K562 (cell line): ENCODE data around the gene TPI1. TPM values are rescaled to one million over a fixed set of nuclear protein-coding genes. Genes with fewer than 3 reads are reported as not detected.
"Not testable (repeated sequence)": the region's sequence is repeated elsewhere in the genome, so short reads cannot be mapped to it uniquely, and the experiment has no call there.

Source experiments
- ATAC-seq: fragments of 200-7000 bp; cut with Tn5 transposase; 3 replicates; pipeline ENCODE4 v1.9.1; 2020; ENCODE audit warnings: moderate library complexity
- BruUV-seq: library from RNA; stranded (reverse); fragments of 400-500 nt; replicated peaks from 2 replicates; lab custom pipeline; 2021; lab: Mats Ljungman, UMichigan
- CTCF ChIA-PET: fragments of 300-600 bp; formaldehyde crosslinking; extraction: SDS; loops from one replicate; lab custom pipeline; 2021; ENCODE audit warnings: low intra/inter-chr PET ratio; lab: Yijun Ruan, JAX
- POLR2A ChIA-PET: fragments of 300-600, 350-650 bp; sonication (Branson Sonifier 250); formaldehyde crosslinking; extraction: SDS; loops from one replicate; lab custom pipeline; 2021; ENCODE audit warnings: antibody characterized with exemption, inconsistent platforms; lab: Yijun Ruan, JAX
- DNase-seq, 4 experiments: peaks; one replicate each; pipeline versions ENCODE4 v3.0.0 to v3.0.0-alpha.2; 2011 to 2018; ENCODE audit warnings: low spot score in 3 of 4, mixed read lengths in 3 of 4; ENCODE audit errors: extremely low read depth in 1 of 4
- FAIRE-seq: peaks from 2 replicates; lab custom pipeline; 2011; peaks lifted over from hg19 to GRCh38; lab: Jason Lieb, UNC
- H2AFZ ChIP-seq: 2 replicates; pipeline ENCODE4 v1.6.0; 2011; ENCODE audit warnings: low read depth, low read length, control low read depth, inconsistent platforms
- H3K27ac ChIP-seq: fragments of 200-600 bp; 3 replicates; pipeline ENCODE4 v1.8.0; 2011; ENCODE audit warnings: low read depth, mild to moderate bottlenecking, control low read depth, inconsistent platforms, low read length, moderate library complexity, mixed read lengths; ENCODE audit errors: extremely low read depth
- H3K27me3 ChIP-seq, 2 experiments: fragments of 300-600 bp in 1 of 2; 2 replicates in 1 of 2; 3 replicates in 1 of 2; pipeline versions ENCODE4 v1.6.0 to v1.8.0; 2011; ENCODE audit warnings: inconsistent platforms in 2 of 2, low read length in 2 of 2, mild to moderate bottlenecking in 1 of 2, mixed read lengths in 1 of 2, moderate library complexity in 1 of 2; ENCODE audit not compliant: control insufficient read depth in 2 of 2, insufficient read depth in 2 of 2
- H3K36me3 ChIP-seq: fragments of 300-600 bp; 3 replicates; pipeline ENCODE4 v1.8.0; 2011; ENCODE audit warnings: mild to moderate bottlenecking, low read length, inconsistent platforms; ENCODE audit not compliant: control insufficient read depth, insufficient read depth
- H3K4me1 ChIP-seq, 2 experiments: fragments of 200-600 bp in 1 of 2; replicated peaks in 1 of 2; 2 replicates in 1 of 2; 3 replicates in 1 of 2; pipeline versions ENCODE4 v1.5.1 to v1.8.0; 2011; ENCODE audit warnings: inconsistent platforms in 2 of 2, low read length in 2 of 2, mild to moderate bottlenecking in 1 of 2, mixed read lengths in 1 of 2, moderate library complexity in 1 of 2; ENCODE audit not compliant: control insufficient read depth in 2 of 2, insufficient read depth in 2 of 2
- H3K4me2 ChIP-seq: 2 replicates; pipeline ENCODE4 v1.6.1; 2011; ENCODE audit warnings: low read length, control low read depth, inconsistent platforms, mixed read lengths; ENCODE audit not compliant: insufficient read depth
- H3K4me3 ChIP-seq: fragments of 200-600 bp; sonication (generic), shearing (Covaris generic); 2 replicates; pipeline ENCODE4 v1.5.1; 2016; ENCODE audit warnings: control low read depth, inconsistent platforms
- H3K79me2 ChIP-seq: fragments of 200-600 bp; 3 replicates; pipeline ENCODE4 v1.8.0; 2011; ENCODE audit warnings: low read length, inconsistent platforms; ENCODE audit not compliant: control insufficient read depth, insufficient read depth
- H3K9ac ChIP-seq, 2 experiments: 2 replicates each; pipeline versions ENCODE4 v1.6.0 to v1.6.1; 2011; ENCODE audit warnings: low read depth in 2 of 2, low read length in 2 of 2, control low read depth in 1 of 2, inconsistent platforms in 1 of 2, mild to moderate bottlenecking in 1 of 2, mixed read lengths in 1 of 2; ENCODE audit not compliant: insufficient read depth in 1 of 2
- H3K9me1 ChIP-seq: one replicate; pipeline ENCODE4 v1.6.0; 2011; ENCODE audit warnings: inconsistent platforms, mild to moderate bottlenecking, low read length, moderate library complexity; ENCODE audit not compliant: control insufficient read depth, insufficient read depth
- H3K9me3 ChIP-seq: replicated peaks from 2 replicates; pipeline ENCODE4 v1.5.1; 2011; ENCODE audit warnings: low read depth, low read length, inconsistent platforms; ENCODE audit not compliant: control insufficient read depth, insufficient read depth
- H4K20me1 ChIP-seq: replicated peaks from 2 replicates; pipeline ENCODE4 v1.6.1; 2011; ENCODE audit warnings: low read length, inconsistent platforms, mixed read lengths; ENCODE audit not compliant: control insufficient read depth, insufficient read depth
- MLLT1 ChIP-seq, 2 experiments: fragments of 450-650 bp; IDR thresholded peaks; 2 replicates each; pipeline ENCODE4 v1.6.1; 2016
- TRIM24 ChIP-seq, 2 experiments: fragments of 450-650 bp; IDR thresholded peaks; 2 replicates each; pipeline ENCODE4 v1.6.1; 2016
- ZNF121 ChIP-seq: sonication (generic); formaldehyde crosslinking; conservative IDR thresholded peaks from 2 replicates; pipeline ENCODE4 v1.8.0; 2022; ENCODE audit warnings: missing genetic modification reagents
- ZNF644 ChIP-seq: fragments of 200-800 bp; sonication (Bioruptor generic); IDR thresholded peaks from 2 replicates; pipeline ENCODE4 v1.6.1; 2016; ENCODE audit warnings: low read depth, missing genetic modification characterization, missing compliant biosample characterization
- WGBS: fragments of 100-300 bp; shearing (Covaris generic); methylation state at CpG from one replicate; pipeline ENCODE4 v1.1.6; 2016; ENCODE audit warnings: low coverage, mixed read lengths; ENCODE audit not compliant: insufficient coverage; ENCODE audit errors: missing lambda C conversion rate; 5-methylcytosine and 5-hydroxymethylcytosine counted together
- in situ Hi-C: fragments of 300-500 bp; cut with MboI; formaldehyde crosslinking; loops from 4 replicates; pipeline ENCODE4 v1.15.0; 2018; ENCODE audit warnings: inconsistent platforms, mixed read lengths
- intact Hi-C: fragments of 100-400 bp; cut with micrococcal nuclease; formaldehyde crosslinking; loops from 2 replicates; pipeline ENCODE4 v1.14.2; 2022
- polyA plus RNA-seq, 8 experiments: library from polyadenylated mRNA; depleted of rRNA in 4 of 8; stranded (reverse) in 5 of 8; unstranded in 3 of 8; fragments of >200 nt; fragmentation: Nextera tagmentation in 2 of 8; fragmentation: Illumina TruSeq in 1 of 8; extraction: Ambion mirVana in 2 of 8; extraction: Trizol in 1 of 8; gene quantifications; 2 replicates each; pipeline versions ENCODE4 v1.2.1 to v1.2.3, GENCODE V29; 2011 to 2014; ENCODE audit warnings: inconsistent platforms in 1 of 8, missing spikeins in 1 of 8
- total RNA-seq, 7 experiments: library from RNA; depleted of rRNA in 6 of 7; stranded (reverse); fragments of >200 nt in 6 of 7; fragmentation: Illumina TruSeq in 2 of 7; extraction: Trizol in 2 of 7; gene quantifications; 2 replicates each; pipeline versions ENCODE4 v1.2.1 to v1.2.3, GENCODE V29; 2011 to 2021; ENCODE audit warnings: low replicate concordance in 1 of 7

Gene TPI1
- total and polyA plus RNA-seq, 9 of the 15 experiments (the other 6 are each of a cell fraction or from before 2014, with no cell fraction given), result 662 to 4,971 (median 892) TPM

GRCh38 chr12:6889775-6890573 is 22.6 kb downstream of the TPI1 start:
- peak overlapping the region; percentile 25; the same call in 1 of the 2 replicates for H3K4me3 ChIP-seq
- ATAC-seq, H4K20me1 ChIP-seq, BruUV-seq, H3K79me2 ChIP-seq, CTCF ChIA-PET, DNase-seq, H3K36me3 ChIP-seq, H3K9me3 ChIP-seq, FAIRE-seq, H3K27me3 ChIP-seq, in situ Hi-C loops, H3K9me1 ChIP-seq: not testable (repeated sequence)
- H3K9ac ChIP-seq, result peak overlapping the region in 1 of 2 experiments; percentile 90; a peak in 2 of 4 replicates
- 83% methylated on average over 17 of the region's 21 CpGs for WGBS
- peaks cover 12 to 19% of the 10 kb centered on the region in 2 experiments; a peak in 4 of 5 replicates for H3K4me1 ChIP-seq
- peak overlapping the region; percentile 74 for H3K4me2 ChIP-seq
- peak overlapping the region; percentile 96 for H3K27ac ChIP-seq
- peak overlapping the region; percentile 87 for H2AFZ ChIP-seq
- intact Hi-C loops, result loop anchor here (2.0 kb wide), 1 partner anchor 17 kb away; the partner anchor contains the start of gene SPSB2
- POLR2A ChIA-PET, result interaction anchor here (0.8 to 1.8 kb wide), 3 partner anchors 9 to 18 kb away, joined by 4 to 17 read pairs (median 4); partner anchors contain the start of gene SPSB2
- TF ChIP-seq ZNF644 (peak; percentile 36; the same call in 1 of the 2 replicates), ZNF121 (peak; percentile 53; the same call in 1 of the 2 replicates), TRIM24 (IDR thresholded peaks at IDR 0.05) (0 out of 4 replicates have a peak, but pooled peaks of 1 of the 2 experiments have one; percentile 31), MLLT1 (IDR thresholded peaks at IDR 0.05) (peak in 1 of 2 experiments; percentile 25; a peak in 1 of 4 replicates)
